Measurements from ENCODE around the gene RGS19. TPM values are rescaled to one million over a fixed set of nuclear protein-coding genes. Genes with fewer than 3 reads are reported as not detected.

The RGS19 gene
- total RNA-seq, 1 donor from 2014 or later, result 7.6 TPM

- Mint-ChIP-seq H3K27me3 (peaks cover 64% of the 10 kb centered on the region), H3K4me3 (ENCODE audit: low read depth) (no peak within 1 kb of the TSS), H3K4me1 (ENCODE audit: low read depth) (no peaks in the 10 kb centered on the region), H3K36me3 (ENCODE audit: insufficient read depth) (no peaks in the 10 kb centered on the region), H3K9me3 (ENCODE audit: low read depth) (no peaks in the 10 kb centered on the region), H3K27ac (no peak within 1 kb of the TSS)
- no peak for DNase-seq (ENCODE audit: low spot score, unreplicated experiment)
- no peak for TF ChIP-seq CTCF (IDR thresholded peaks at IDR 0.05; ENCODE audit: unreplicated experiment)
Observed at GRCh38 chr20:64049060-64049877, 30.0 kb downstream of the RGS19 start, which contains the start of gene SOX18. SOX18 (minus strand) TSS chr20:64049639; CDS start chr20:64049516, 123 bp downstream.

GRCh38 chr20:64048402-64049044 lies 30.8 kb downstream of the RGS19 start:
- H3K36me3 Mint-ChIP-seq (ENCODE audit: insufficient read depth), result no peaks in the 10 kb centered on the region
- peak; percentile 3 for TF ChIP-seq CTCF (IDR thresholded peaks at IDR 0.05; ENCODE audit: unreplicated experiment)
- H3K27ac Mint-ChIP-seq, result no peak overlapping the region
- no peak overlapping the region for H3K4me3 Mint-ChIP-seq (ENCODE audit: low read depth)
- no peak for DNase-seq (ENCODE audit: low spot score, unreplicated experiment)
- no peaks in the 10 kb centered on the region for H3K9me3 Mint-ChIP-seq (ENCODE audit: low read depth)
- H3K27me3 Mint-ChIP-seq, result peaks cover 68% of the 10 kb centered on the region
- H3K4me1 Mint-ChIP-seq (ENCODE audit: low read depth), result no peaks in the 10 kb centered on the region

GRCh38 chr20:64047968-64048401 lies 31.3 kb downstream of the RGS19 start:
- Mint-ChIP-seq H3K27me3 (peaks cover 65% of the 10 kb centered on the region), H3K9me3 (ENCODE audit: low read depth) (no peaks in the 10 kb centered on the region), H3K36me3 (ENCODE audit: insufficient read depth) (no peaks in the 10 kb centered on the region), H3K27ac (no peak overlapping the region), H3K4me1 (ENCODE audit: low read depth) (no peaks in the 10 kb centered on the region), H3K4me3 (ENCODE audit: low read depth) (no peak overlapping the region)
- no peak for TF ChIP-seq CTCF (IDR thresholded peaks at IDR 0.05; ENCODE audit: unreplicated experiment)
- no peak for DNase-seq (ENCODE audit: low spot score, unreplicated experiment)

GRCh38 chr20:64047046-64047389 lies 32.3 kb downstream of the RGS19 start:
- Mint-ChIP-seq H3K4me3 (ENCODE audit: low read depth) (no peak overlapping the region), H3K9me3 (ENCODE audit: low read depth) (no peaks in the 10 kb centered on the region), H3K4me1 (ENCODE audit: low read depth) (no peaks in the 10 kb centered on the region)

More at GRCh38 chr20:64047046-64047389, 32.3 kb downstream of the RGS19 start:
- H3K36me3 Mint-ChIP-seq (ENCODE audit: insufficient read depth), result no peaks in the 10 kb centered on the region
- peaks cover 59% of the 10 kb centered on the region for H3K27me3 Mint-ChIP-seq
- H3K27ac Mint-ChIP-seq, result no peak overlapping the region
- no peak for DNase-seq (ENCODE audit: low spot score, unreplicated experiment)
- TF ChIP-seq CTCF (IDR thresholded peaks at IDR 0.05; ENCODE audit: unreplicated experiment), result no peak
